GM19099 (cell line): ENCODE data around the gene THOC6.

Source experiments
- POLR2A ChIP-seq: IDR thresholded peaks from 3 replicates; pipeline ENCODE4 v1.6.1; 2011; ENCODE audit warnings: low read depth; ENCODE audit not compliant: insufficient read length; ENCODE audit errors: extremely low read depth

Gene THOC6

DNA sequence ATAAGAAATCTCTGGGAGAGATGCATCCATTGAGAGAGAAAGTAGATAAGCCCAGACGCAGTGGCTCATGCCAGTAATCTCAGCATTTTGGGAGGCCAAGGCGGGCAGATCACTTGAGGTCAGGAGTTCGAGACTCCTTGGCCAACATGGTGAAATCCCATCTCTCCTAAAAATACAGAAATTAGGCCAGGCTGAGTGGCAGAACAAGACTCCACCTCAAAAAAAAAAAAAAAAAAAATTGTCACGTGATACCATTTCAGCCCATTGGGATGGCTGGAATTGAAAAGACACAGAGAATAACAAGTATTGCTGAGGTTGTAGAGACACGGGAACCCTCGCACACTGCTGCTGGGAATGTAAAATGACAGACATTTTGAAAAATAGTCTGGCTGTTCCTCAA is 38.7 kb downstream of the THOC6 start:
- no peak for TF ChIP-seq POLR2A

- no peak for TF ChIP-seq POLR2A
Observed at GRCh38 chr16:3063625-3064386, 40.0 kb downstream of the THOC6 start.

- TF ChIP-seq POLR2A: peak; percentile 48
Observed at GRCh38 chr16:3065069-3065741, 41.4 kb downstream of the THOC6 start, which contains the start of gene IL32. TSS of gene IL32 (plus strand) at chr16:3065640. CDS start at chr16:3065812, 172 bp downstream.

DNA sequence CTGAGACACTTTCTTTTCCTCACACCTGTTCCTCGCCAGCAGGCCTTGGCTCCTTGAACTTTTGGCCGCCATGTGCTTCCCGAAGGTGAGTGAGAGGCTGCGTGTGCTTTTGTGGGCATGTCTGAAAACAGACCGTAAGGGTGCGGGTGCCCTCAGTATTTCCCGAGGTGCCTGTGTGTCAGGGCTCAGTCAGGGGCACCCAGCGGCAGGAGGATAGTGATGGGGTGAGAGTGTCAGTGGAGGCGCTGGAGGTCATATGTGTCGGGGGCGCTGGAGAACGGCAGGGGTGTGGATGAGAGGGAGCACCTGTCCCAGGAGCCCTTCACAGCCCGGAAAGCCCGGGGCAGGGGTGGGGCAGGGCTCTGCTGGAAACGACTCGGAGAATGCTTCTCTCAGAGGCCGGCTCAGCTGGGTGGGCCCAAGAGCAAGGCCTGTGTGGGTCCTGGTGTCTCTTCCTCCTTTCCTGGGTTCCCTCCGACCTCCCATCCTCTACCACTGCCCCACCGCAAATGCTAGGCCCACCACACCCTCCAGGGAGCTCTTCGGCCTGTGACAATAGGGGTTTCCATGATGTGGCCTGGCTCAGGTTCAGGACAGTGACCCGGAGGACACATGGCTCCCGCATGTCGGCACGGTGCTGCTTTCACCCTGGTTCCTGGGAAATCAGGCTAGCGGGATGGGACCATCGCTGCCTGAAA is 42.1 kb downstream of the THOC6 start:
- TF ChIP-seq POLR2A: no peak

GRCh38 chr16:3066440-3066748 is 42.6 kb downstream of the THOC6 start:
- no peak for TF ChIP-seq POLR2A

DNA sequence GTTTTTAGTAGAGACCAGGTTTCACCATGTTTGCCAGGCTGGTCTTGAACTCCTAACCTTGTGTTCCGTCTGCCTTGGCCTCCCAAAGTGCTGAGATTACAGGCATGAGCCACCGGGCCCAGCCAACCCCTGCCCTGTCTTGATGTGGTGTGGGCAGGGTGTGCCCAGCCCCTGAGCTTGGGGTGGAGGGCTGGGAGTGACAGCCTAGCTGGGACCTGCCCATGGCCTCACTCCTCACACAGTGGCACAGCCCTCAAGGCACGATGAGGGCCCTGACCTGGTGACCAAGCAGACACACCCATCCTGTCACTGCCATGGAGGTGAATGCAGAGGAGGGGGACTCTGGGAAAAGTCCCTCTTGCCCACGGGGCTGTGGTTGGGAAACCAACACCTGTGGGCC is 44.7 kb downstream of the THOC6 start:
- no peak for TF ChIP-seq POLR2A

GRCh38 chr16:3070608-3071111 is 46.8 kb downstream of the THOC6 start:
- TF ChIP-seq POLR2A: no peak

- TF ChIP-seq POLR2A: no peak
Observed at GRCh38 chr16:3071655-3072054, 47.8 kb downstream of the THOC6 start.

DNA sequence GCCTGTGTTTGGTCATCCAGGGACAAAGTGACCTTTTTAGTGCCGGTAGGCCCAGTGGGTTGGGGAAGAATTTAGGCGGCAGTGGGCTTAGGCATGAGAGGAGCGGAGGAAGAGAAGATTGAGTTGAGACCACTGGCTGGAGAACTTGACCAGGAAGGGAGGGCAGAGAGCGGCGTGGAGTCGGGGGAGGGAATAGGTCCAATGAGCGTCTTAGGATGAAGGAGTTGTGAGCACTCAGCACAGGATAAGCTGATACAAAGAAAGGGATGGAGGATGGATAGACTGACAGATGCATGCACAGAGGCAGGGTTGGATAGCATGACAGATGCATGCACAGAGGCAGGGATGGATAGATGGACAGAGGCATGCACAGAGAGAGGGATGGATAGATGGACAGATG is 49.6 kb downstream of the THOC6 start:
- no peak for TF ChIP-seq POLR2A

GRCh38 chr16:3074860-3075522 is 51.2 kb downstream of the THOC6 start:
- TF ChIP-seq POLR2A: peak; percentile 35

- no peak for TF ChIP-seq POLR2A
Observed at GRCh38 chr16:3075523-3075915, 51.7 kb downstream of the THOC6 start.

DNA sequence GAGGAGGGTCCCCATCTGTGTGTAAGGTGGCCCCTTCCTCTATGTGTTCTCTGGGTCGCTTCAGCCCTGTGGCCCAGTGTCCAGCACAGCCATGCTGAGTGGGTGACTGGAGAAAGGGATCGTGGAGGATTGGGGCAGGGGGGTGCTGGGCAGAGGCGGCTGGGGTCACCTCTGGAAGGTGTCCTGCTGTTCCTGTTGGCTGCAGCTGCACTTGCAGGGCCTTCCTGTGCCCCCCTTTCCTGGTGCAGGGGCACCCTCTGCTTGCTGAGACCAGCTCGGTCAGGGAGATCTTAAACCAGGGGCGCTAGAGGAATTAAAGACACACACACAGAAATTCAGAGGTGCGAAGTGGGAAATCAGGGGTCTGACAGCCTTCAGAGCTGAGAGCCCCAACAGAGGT is 52.7 kb downstream of the THOC6 start:
- TF ChIP-seq POLR2A: no peak
